WI38 (cell line): ENCODE measurements around the gene SH3RF3.
A peak's percentile ranks its signal among the peaks of the same experiment; 100 is the strongest.

Experiments used
- H3K4me3 ChIP-seq: 2 replicates; pipeline ENCODE4 v1.5.1; 2011; ENCODE audit warnings: low read depth, mild to moderate bottlenecking, control low read depth, low read length
- TF ChIP-seq, protein P1 (sequence below): IDR thresholded peaks from 2 replicates; pipeline ENCODE4 v1.5.1; 2012; ENCODE audit warnings: low read depth, mild to moderate bottlenecking, control low read depth, low read length

SH3RF3 gene

DNA sequence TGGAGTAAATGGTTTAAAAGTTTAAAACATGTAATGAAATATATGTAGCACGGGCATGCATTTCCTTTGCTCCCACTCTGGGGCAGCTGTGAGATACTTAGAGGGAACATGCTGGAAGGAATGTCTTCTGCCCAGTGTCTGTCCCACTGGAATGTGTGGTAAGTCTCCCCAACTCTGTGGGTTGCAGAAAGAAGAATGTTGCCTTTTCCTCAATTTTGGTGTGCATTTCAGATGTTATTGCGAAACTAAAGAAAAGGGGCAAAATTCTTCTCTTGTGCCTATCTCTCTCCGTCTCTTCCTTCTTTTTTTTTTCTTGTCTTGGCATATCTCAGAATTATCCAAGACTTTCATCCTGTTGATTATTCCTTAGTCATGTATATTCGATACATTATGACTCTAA, 201.1 kb downstream of the SH3RF3 start:
- no peak overlapping the region for H3K4me3 ChIP-seq
- TF ChIP-seq, protein P1, sequence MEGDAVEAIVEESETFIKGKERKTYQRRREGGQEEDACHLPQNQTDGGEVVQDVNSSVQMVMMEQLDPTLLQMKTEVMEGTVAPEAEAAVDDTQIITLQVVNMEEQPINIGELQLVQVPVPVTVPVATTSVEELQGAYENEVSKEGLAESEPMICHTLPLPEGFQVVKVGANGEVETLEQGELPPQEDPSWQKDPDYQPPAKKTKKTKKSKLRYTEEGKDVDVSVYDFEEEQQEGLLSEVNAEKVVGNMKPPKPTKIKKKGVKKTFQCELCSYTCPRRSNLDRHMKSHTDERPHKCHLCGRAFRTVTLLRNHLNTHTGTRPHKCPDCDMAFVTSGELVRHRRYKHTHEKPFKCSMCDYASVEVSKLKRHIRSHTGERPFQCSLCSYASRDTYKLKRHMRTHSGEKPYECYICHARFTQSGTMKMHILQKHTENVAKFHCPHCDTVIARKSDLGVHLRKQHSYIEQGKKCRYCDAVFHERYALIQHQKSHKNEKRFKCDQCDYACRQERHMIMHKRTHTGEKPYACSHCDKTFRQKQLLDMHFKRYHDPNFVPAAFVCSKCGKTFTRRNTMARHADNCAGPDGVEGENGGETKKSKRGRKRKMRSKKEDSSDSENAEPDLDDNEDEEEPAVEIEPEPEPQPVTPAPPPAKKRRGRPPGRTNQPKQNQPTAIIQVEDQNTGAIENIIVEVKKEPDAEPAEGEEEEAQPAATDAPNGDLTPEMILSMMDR, result no peak

DNA sequence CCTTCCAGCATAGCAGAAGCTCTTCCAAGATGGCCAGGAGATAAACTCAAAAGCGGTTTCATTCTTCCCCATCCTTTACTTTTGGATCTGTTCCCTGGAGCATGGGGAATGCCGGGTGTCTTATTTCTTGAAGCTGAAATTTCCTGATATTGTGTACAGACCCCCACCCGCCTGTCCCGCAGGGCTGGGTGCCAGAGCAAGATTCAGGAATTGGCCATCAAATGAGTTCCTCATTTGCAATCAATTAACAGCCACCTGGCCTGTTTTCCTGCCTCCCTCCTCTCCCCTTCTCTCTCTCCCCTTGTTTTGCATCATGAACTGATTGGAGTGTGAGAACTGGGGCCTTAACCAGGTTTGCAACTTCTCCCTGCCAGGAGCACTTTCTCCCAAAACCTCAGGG, 202.1 kb downstream of the SH3RF3 start:
- no peak overlapping the region for H3K4me3 ChIP-seq
- TF ChIP-seq, protein P1, result no peak

DNA sequence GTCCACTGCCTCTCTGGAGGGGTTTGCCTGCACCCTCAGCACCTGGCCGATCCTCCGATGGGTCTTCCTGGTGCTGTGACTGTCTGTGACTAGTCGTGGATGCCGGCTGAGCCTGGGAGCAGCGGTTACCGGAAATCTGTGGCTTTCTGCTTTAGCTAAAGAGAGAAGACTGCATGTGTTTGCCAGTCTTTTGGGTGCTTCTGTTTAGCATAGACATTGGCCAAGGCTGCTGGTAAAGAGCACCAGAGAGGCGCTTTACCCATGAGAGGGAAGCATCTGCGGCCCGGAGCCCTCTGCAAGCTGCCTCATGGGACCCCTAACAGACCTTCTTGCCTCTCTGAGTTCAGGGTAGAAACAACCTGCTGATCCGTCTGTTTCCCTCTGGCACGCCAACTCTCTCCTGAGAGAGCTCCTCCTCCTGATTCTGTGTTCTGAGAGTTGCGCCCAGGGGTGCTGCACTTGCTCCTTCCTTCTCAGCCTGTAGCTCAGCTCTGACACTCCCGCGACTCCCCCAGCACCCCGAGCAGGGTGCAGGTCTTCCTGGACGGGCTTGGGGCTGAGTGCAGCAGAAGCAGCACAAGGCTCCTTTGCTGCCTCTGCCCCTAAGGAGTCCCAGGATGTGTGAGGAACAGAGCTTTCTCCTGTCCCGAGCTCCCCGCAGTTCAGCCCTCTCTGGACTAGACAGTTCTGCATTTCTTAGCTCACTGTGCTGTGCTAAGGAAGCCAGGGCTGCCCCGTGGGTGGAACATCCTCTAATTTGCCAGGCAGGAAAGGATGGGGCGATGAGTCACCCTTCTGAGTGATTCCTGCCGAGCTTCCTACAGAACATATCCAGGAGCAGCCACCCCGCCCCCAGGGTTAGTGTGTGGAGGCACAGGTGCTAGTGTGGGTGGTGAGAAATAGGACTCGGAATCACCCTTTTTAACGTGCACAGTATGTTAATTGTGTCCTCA, 203.2 kb downstream of the SH3RF3 start:
- peak overlapping the region; percentile 11 for H3K4me3 ChIP-seq

DNA sequence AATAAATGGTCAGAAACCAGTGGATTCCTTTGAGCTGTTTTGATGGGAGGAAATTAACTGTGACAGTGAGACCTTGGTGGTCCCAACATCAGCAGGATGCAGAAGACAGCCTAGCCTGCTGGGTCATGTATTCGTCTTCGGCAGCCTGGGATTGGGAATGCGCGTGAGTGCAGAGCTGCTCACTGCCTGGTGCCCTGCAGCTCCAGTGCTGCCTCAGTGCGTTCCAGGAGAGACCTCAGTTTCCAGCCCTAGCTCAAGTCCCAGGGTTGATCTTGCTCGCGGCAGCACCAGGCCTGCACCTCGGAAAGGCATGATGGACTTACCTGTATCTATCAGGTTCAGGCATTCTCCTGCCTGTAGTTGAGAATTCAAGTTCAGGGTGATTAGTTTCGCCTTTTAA, 203.9 kb downstream of the SH3RF3 start:
- TF ChIP-seq, protein P1, result no peak
- H3K4me3 ChIP-seq, result no peak overlapping the region

More for the DNA sequence above, 203.2 kb downstream of the SH3RF3 start:
- TF ChIP-seq, protein P1, result no peak

DNA sequence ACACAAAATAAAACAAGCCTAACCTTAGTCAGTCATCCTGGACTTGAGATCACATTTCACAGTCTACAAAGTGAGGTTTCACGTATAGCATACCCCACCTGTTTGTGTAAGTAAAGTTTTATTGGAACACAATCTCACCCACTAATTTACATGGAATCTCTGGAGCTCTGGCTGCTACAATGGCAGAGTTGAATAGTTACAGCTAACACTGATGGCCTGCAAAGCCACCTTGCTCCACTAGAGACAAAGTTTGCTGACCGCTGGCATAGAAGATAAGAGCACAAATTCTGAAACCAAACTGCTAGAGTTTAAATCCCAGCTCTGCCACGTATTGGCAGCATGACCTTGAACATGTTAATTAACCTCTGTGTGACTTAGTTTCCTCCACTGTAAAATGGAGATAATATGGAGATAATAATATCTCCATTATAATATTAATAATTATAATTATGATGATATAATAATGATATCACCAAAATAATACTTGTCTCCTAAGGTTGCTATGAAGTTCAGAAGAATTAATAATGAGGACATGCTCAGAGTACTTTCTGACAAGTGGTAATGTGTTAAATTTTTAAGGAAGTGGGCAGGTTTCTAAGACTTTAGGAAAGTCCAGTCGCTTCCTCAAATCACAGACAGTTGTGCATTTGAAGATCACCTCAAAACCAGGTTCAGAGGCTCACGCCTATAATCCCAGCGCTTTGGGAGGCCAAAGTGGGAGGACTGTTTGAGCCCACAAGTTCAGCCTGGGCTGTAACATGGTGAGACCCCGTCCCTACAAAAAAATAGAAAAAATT, 204.6 kb downstream of the SH3RF3 start:
- TF ChIP-seq, protein P1, result peak; percentile 41
- H3K4me3 ChIP-seq, result no peak overlapping the region

DNA sequence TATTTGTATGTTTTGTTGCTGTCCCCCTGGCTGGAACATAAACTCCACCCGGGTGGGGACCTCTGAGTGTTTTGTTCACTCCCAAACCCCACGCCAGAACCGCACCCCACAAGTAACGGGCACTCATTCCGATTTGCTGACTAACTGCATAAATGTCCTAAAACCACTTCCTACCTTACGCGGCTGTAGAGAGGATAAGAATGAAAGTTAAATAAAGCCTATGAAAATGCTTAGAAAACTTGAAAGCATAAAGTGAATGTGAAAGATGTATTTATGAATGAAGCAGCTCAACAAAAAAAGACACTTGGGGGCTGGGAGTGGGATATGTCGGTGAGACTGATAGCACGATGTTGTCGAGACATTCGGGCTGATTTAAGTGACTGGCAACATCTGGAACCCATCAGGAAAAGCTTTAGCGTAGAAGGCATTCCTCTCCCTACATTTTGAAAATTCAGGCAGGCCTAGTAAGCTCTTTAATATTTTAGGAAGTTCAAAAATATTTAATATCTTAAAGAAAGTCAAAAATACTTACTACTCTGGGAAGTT, 206.7 kb downstream of the SH3RF3 start:
- H3K4me3 ChIP-seq, result peak overlapping the region; percentile 46
- TF ChIP-seq, protein P1, result no peak
